HG02623 (cell line): ENCODE results near the gene BTBD8.

ENCODE experiments used
- ATAC-seq: cut with Tn5 transposase; IDR thresholded peaks from one replicate; pipeline ENCODE4 v1.9.1; 2021; ENCODE audit warnings: moderate library complexity; ENCODE audit not compliant: unreplicated experiment

The BTBD8 gene

DNA sequence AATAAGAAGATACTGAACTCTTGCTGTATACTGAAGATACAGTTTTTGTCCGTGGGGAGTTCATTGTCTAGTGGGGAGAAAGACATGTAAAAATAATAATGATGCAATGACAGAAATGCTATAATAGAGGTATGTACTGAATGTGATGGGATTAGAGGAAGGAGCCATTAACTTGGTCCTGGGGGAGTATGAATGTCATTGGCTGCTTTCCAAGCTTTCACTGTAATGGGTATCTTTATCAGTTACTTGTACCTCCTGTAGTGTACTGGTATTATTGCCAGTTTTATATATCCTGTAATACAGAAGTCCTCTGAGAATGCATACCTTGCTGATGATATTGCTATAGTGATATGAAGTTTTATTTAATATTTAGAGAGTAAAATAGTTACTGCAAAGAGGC, 7.4 kb downstream of the BTBD8 start:
- ATAC-seq: no peak

DNA sequence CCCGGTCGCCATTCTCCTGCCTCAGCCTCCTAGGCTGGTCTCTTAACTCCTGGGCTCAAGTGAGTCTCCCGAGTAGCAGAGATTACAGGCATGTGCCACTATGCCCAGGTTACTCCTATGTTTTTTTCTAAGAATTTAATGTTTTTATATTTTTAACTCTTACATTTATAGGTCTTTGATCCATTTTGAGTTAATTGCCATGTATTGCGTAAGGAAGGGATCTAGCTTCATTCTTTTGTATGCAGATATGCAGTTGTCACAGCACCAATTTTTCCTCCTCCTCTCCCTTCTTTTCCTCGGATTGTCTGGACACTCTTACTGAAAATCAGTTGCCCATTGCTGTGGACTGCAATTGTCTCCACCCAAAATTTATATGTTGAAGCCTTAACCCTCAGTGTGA, 11.5 kb downstream of the BTBD8 start:
- ATAC-seq: no peak

DNA sequence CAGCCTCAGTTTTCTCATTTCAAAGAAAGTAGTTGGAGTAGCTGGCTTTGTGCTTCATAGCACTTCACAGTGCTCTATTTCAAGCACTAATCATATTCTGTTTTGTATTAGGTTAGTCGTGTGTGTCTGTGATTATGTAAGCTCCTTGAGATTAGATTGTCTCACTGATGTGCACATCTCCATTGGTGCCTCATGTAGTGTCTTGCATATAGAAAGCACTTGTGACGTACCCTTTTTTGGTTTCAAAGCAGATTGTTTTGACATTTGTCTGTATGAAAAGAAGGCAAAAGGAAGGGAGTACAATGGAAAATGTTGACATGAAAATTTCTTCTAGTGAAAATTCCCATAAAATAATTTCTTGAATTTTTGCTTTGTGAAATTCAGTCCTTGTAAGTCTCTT, 13.9 kb downstream of the BTBD8 start:
- ATAC-seq: no peak

DNA sequence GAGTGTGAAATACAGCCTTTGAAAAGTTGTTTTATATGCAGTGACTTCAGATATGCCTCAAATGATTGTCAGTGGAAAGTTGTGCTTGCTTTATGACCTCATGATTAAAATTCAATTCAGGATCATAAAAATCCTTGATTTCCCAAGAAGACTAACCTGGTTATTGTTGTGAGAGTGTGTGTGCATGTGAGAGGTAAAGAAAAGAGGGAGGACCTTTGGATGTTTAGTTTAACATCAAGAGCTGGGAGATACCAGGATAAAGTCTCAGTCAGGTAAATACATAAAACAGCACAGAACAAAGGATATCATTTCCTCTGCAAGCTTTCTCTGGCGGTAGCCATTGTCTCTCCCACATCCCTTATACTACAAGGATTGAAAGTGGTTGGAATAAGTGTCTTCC, 14.4 kb downstream of the BTBD8 start:
- ATAC-seq: no peak

DNA sequence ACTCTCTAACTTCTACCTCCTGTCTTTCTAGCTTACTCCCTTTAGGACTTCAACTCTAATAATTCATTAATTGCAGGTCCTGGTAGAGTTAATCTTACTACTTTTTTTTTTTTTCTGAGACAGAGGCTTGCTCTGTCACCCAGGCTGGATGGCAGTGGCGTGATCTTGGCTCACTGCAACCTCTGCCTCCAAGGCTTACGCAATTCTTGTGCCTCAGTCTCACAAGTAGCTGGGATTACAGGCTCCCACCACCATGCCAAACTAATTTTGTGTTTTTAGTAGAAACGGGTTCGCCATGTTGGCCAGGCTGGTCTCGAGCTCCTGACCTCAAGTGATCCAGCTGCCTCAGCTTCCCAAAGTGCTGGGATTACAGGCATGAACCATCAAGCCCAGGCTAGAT, 15.7 kb downstream of the BTBD8 start:
- no peak for ATAC-seq

DNA sequence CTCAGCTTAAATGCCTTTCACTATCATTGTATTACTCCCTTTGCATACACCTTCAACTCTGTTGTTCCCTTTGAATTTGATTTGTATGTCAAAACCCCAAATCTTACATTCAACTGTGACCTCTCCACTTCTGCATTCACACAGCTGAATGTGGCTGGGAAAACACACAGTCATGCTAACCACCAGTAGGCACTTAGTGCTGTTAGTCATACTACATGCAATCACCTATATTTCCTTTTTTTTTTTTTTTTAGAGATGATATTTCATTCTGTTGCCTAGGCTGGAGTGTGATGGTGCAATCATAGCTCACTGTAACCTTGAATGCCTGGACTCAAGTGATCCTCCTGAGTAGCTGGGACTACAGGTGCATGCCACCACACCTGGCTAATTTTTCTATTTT, 16.2 kb downstream of the BTBD8 start:
- ATAC-seq: no peak

DNA sequence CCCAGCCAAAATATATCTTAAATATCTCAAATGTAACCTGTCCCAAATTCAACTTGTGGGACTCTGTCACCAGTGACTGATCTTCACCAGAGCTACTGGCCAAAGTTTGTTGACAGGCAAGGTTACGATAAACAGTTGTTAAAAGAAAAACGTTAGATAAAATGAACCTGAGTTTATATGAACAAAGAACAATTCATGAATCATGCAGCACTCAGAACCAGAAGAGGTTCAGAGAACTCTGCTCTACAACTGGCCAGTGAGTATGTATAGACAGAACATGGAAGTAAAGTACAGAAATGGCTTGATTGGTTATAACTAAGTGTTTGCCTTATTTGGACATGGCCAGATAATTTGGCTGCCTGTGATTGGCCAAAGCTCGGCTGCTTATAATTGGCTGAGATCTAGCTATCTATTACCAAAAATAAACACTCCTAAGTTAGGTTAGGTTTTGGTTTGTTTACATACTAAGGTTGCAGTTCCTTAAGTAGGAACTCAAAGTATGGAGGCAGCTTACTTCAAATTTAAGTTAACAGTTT, 25.5 kb downstream of the BTBD8 start:
- no peak for ATAC-seq

DNA sequence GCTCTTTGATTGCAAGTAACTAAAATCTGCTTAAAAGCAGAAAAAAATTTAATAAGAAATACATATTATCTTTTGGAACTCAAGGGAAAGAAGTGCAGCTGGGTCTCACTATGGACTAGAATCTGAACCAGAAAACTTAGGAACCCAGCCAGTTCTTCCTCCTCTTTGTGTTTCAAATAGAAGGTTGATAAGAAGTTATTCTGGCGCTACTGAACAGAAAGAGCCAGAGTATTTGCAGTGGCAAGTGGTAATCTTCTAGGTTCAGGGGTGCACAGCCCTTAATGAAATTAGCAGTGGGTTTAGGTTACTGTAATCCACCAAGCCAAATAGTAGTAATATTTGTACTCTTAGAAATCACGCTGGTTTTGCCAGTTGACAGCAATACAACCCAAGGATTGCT, 28.5 kb downstream of the BTBD8 start:
- no peak for ATAC-seq

DNA sequence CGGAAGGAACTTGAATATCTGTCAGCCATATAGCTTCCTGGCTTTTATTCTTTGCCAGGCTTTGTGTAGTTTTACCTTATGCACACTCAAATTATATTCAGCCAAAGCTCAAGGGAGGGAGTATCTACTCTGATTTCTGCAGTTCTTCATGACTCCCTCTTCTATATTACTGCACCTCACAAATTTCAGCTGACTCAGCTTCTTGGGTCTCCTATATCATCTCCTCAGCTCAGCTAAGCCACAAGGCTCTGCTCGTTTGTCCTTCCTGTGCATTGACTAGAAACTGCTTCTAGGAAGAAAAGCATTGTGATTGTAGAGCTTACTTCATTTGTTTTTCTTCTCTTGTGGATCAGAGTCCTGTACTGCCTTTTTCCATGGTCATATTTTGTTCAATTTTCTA, 37.4 kb downstream of the BTBD8 start:
- no peak for ATAC-seq

DNA sequence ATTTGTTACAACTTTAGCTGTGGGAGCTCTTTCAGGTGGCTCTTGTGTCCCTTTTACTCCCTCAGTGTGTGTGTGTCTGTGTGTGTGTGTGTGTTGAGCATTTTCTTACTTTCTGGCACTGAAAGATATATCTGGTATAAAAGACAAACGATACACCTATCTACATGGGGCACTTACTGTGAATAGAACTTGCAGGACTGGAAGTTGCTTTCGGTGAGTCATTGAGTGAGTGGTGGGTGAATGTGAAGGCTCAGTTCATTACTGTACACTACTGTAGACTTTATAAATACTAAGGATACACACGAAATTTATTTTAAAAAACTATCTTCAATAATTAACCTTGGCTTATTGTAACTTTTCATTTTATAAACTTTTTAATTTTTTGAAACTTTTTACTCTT, 38.7 kb downstream of the BTBD8 start:
- ATAC-seq: no peak

DNA sequence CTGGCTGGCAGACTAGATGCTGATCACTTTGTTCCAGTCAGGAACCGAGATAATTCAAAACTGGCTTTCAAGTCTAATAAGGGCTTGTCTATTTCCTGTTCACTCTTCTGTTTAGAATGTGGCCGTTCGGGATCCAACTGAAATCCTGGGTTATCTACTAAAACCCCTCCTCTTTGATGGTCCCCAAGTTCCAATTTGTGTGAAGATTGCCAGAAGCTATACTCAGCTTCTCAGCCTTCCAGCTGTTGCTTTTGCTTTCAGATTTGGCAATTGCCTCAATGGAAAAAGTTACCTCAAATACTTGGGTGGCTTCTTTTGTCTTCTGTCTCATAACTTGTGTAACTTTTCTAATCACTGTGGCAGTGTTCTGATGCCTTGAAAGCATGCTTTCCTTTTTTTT, 43.7 kb downstream of the BTBD8 start:
- ATAC-seq: no peak

DNA sequence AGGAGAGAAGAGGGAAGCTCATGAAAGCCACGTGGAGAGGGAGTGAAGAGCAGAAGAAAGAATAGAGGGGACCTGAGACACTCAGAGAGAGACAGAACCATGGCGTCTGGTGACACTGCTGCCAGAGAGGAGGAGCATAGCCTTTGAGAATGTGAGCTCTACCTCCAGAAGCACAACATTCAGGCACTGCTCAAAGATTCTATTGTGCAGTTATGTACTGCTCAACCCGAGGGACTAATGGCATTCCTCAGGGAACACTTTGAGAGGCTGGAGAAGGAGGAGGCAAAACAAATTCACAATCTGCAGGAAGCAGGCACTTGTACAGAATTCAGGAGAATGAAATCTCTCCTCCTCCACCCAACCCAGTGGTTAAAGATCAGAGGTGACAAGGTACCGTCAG, 45.1 kb downstream of the BTBD8 start:
- ATAC-seq: no peak

DNA sequence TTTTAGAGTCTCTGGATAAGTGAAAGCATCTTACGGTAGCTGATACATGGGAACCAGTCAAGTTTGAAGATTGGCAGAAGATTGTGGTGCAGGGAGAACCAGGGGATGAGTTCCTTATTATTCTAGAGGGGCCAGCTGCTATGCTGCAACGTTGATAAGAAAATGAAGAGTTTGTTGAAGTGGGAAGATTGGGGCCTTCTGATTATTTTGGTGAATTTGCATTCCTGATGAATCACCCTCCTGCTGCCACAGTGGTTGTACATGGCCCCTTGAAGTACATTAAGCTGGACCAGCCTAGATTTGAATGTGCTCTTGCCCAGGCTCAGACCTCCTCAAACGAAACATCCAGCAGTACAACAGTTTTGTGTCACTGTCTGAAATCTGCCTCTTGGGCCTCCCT, 45.9 kb downstream of the BTBD8 start:
- ATAC-seq: no peak

DNA sequence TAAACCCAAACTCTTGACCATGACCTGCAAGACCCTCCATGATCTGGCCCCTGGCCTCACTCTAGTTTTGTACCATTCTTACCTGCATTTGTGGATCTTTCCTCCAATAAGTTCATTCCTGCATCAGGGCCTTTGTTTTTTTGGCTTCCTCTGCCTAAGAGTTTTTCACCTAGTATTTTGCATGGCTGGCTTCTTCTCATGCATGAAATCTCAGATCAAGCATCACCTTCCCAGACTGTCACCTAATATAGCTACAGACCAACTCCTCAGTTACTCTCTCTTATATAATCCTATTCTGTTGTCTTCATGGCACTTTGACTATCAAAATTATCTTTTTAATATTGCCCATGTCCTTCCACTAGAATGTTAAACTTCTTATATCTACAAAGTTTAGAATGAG, 54.2 kb downstream of the BTBD8 start:
- ATAC-seq: no peak

DNA sequence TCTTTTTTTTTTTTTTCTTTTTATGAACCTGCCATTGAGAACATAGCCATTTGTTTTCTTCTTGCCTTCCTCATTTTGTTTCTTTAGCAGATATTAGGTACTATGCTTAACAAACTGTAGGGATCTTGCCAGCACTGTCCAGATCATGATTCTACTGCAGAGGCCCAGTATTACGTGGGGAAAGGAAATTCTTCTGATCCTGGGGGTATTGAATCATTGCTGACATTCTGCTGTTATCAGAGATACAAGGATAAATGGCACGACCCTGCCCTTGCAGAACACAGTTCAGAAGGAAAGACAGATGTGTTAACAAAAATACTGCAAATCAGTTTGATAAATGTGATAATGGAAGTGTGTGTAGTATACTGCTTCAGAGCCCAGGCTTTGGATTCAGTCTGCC, 56.2 kb downstream of the BTBD8 start:
- ATAC-seq: no peak

DNA sequence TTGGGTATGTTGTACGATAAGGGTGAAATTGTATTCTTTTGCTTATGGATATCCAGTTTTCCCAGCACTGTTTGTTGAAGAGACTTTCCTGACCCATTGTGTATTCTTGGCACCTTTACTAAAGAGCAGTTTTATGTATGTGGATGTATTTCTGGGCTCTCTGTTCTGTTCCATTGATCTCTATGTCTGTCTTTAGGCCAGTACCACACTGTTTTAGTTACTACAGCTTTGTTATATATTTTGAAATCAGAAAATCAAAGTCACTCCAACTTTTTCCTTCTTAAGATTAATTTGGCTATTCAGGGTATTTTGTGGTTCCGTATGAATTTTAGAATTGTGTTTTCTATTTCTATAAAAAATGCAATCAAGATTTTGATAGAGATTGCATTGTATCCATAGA, 74.8 kb downstream of the BTBD8 start:
- ATAC-seq: no peak

DNA sequence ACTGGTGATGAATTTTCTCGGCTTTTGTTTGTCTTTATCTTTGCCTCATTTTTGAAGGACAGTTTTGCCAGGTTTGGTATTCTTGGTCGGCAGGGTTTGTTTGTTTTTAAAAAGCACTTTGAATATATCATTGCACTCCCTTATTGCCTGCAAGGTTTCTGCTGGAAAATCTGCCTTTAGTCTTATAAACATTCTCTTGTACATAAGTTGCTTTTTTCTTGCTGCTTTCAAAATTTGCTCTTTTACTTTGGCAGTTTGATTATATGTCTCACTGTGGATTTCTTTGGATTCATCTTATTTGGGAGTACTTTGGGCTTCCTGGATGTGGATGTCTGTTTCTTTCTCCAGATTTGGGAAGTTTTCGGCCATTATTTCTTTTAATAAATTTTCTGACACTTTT, 79.4 kb downstream of the BTBD8 start:
- ATAC-seq: no peak

DNA sequence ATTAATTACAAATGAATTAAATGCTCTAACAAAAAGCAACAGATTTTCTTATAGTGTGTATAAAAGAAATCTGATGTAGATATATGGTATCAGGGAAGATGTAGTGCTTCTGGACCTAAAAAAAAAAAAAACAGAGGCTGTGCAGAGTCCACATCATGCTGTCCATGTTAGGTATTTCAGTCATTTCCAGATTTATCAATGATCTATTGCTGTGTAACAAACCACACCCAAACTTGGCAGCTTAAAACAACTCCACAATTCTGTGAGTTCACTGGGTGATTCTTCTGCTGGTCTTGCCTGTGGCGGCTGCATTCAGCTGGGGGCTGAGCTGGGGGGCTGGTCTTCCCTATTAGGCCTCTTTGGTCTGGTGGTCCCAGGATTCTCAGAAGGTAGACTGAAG, 85.2 kb downstream of the BTBD8 start:
- ATAC-seq: no peak

DNA sequence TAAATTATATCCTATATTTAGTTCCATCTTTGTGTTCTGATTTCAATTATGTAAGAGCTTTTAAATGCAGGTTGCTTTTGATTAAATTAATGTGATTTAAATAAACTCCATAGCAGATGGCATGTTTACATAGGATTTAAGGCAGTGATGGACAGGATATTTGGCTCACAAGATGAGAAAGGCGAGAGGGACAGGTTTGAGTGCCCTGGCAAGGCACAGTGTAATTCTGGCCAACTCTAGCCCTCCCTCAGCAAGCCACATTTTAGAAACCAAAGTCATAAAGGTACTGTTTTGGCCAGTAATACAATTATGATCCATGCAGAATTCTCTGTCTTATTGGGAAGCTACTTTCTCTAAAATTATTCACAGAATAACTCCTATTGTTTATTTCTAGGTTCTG, 87.0 kb downstream of the BTBD8 start:
- no peak for ATAC-seq

DNA sequence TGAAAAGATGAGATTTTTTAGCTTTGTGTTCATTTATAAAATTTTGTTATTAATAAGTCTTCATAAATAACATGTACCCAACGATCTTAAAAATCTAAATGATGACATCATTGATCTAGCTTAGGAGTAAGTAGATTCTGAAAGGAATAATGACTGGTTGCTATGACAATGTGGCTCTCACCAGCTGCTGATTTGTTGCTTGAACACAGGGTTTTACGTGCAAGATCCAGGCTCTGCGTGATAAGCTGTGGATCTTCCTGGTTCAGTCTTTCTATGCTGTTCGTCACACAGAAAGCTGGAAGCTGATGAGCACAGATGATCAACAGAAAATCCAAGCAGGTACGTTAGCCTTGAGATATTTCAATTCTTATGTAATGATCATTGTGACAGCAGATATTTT, 88.5 kb downstream of the BTBD8 start:
- ATAC-seq: no peak

DNA sequence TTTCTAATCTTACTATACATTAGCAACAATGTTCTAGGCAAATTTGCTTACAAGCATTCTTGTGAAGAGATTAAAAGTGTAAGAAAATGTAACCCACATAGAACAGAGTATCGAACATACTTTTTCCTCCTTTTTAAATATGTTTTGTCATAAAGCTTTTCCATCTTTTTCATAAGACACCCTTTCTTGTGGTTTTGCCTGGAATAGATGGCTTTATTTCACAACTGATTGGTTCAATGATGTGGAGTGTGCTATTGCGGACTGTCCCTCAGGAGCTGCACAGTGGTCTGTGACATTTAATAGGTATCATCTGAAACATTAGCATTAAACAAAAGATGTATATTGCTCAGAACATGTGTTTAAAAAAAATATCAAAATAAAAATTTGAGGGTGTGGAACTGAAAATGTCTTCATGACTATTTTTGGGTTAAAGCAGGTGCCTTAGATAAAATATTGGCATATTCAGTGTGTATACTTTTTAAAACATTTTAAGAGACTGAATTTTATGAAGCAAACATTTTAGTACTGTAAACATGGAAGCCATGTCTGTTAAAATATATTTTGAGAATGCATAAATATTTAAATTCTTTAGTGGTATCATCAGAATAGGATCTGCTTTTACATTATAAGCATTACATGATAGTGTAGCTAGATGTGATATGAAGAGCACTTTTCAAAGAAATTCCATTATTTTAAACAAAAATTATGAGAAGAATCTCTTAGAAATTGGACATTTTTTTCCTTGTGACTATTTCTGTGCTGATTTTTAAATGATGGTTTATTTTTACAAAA, 89.3 kb downstream of the BTBD8 start:
- ATAC-seq: no peak

DNA sequence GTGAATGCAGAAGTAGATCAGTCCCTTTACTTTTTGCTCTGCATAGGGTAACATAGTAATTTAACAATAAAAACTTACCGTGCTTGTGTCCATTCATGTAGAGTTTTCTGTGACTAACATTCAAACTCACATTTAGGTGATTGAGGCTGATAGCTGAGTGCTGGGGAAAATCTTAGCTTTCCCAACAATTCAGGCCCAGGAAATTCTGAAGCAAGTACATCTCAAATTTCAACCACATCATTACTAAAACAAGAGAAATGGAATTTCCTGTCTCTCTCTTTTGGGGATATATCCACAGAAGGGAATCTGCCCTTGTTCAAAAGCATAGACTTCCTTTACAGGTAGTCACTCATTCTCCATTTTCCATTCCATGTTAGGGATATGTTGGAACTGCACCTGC, 104.5 kb downstream of the BTBD8 start:
- ATAC-seq: no peak

DNA sequence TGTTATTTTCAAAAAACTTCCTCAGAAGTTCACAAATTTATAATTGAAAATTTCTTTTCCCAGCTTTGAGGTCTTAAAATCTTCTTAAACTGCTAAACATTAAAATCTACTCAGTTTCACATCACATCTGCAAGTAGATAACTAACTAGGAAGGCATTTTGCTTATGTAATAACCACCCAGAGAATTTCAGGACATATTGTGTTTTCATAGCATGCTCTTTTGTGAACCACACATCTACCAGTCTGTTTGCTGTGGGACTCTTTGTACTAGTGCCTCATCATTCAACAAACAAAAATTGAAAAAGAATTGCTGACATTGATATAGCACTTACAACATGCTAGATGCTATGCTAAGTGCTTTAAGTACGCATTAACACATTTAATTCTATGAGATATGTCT, 105.9 kb downstream of the BTBD8 start:
- no peak for ATAC-seq
